Midbrain (tissue), 1 donor: ENCODE results near the gene WWTR1.

Experiments
- DNase-seq: peaks from one replicate; lab custom pipeline; 2025; lab: John Stamatoyannopoulos, UW

WWTR1 gene

DNA sequence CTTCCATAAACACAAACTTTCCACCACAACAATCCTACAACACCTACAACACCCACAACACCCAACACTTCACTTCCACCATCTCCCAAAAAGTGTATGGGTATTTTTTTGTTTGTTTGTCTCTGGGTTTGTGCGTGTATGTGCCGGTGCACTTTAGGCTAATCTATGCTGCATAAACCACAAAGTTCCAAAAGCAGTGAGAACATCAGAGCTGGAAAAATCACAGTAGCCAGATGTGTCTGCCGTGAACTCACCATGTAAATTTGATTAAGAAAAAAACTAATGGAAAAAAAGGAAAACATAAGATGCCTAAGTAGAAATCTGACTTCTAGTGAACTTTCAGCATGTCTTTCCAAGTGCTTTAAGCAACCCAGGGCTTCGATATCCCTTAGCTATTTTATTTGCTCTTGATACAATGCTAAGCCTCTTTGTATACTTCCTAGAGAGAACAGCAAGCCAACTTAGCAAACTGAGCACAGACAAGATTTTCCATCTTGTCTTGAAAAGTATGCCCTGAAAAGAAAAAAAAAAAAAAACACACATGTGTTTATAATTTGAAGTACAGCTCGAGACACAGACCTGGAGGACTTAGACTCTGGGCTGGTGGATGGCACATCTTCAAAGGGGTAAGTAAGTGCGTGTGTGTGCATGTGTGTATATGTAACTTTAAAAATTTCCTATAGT, 91.4 kb downstream of the WWTR1 start:
- no peak for DNase-seq

DNA sequence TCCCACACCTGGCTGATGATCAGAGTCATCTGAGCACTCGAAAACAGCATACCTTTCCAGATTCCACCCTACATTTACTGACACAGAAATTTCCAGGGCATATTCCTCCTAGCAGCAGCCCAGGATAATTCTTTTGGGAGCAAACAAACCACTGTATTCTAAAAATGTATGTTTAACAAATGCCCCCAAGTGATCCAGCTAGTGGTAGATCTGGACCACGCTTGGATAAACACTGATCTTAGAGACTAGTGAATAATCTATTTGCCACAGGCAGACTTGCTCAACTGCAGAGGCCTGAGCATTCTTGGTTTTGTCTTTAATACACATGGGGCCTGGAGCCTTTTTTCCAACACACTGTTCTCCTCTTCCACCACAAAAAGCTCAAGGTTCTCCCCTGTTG, 93.7 kb downstream of the WWTR1 start:
- no peak for DNase-seq

GRCh38 chr3:149563114-149563513, 94.7 kb downstream of the WWTR1 start:
- no peak for DNase-seq

GRCh38 chr3:149560617-149561016, 97.2 kb downstream of the WWTR1 start:
- no peak for DNase-seq

GRCh38 chr3:149560001-149560400, 97.8 kb downstream of the WWTR1 start:
- no peak for DNase-seq

DNA sequence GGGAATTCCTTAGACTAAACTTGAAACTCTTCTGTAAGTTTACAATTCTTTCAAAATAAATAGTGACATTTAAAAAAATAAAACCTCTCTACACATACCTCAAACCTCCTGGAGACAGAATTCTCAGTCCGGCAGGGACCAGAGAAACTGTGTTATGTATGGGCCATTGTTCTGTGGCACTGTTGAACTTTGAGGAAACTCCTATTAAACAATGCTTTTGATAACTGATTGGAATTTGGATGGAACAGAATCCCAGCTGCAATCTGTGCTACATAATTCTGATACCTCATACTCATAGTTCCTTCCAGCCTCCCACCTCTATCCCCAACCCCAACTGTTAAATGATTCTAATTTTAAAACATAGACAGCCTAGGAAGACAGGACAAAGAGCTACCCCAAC, 98.3 kb downstream of the WWTR1 start:
- no peak for DNase-seq

DNA sequence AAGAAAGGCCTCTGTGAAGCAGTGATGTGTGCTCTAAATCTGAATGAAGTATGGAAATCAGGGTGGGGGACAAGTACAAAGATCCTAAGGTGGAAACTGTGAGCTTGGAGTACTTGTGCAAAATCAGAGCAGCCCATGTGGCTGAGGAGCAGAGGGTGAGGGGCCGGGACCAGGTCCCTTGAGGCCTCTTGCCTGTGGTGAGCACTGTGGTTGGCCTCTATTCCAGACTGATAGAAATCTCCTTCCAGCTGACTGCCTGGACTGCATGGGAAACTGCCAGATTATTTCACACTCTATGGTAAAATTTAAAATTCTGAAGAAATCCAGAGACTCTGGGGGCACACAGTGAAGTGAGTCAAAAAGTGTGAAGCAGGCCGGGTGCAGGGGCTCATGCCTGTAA, 101.9 kb downstream of the WWTR1 start:
- no peak for DNase-seq

DNA sequence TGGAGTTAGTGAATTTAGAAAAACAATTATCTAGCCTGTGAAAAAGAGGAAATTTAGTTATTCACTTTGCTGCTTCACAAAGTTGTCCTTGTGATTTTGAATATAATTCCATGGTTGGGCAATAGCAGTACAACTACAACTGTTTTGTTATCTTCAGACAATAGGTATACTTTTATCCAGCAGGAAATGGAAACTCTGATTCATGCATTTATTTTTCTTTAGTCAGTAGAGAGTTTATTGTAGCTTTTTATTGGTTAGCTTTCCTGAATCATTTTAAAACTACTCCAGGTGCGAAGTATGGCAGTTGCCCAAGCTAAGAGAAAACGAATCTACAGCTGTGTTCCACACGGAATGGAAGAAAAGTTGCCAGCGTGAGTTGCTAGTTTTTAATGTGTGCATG, 103.0 kb downstream of the WWTR1 start:
- DNase-seq: no peak

- peak; percentile 45 for DNase-seq
Measured at GRCh38 chr3:149553781-149554451, 103.9 kb downstream of the WWTR1 start.

- DNase-seq: no peak
Measured at GRCh38 chr3:149552700-149553099, 105.1 kb downstream of the WWTR1 start.

DNA sequence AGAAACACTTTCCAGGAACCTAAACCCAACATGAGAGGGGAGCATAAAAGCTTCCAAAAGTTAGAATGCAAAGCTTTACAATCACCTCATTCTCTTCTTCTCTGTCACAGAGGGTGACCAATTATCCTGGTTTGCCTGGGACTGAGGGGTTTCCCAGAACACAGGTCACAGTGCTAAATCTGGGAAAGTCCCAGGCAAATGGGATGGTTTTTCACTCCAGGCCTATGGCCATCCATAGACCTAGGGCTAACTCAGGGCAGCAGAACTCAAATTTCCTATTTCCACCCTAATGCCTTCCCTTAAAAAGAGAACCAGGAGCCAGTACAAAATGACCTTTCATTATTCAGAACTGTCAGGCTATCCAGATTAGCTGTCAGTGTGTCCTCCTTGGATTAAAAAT, 106.3 kb downstream of the WWTR1 start:
- no peak for DNase-seq

- DNase-seq: no peak
Measured at GRCh38 chr3:149548669-149549065, 109.2 kb downstream of the WWTR1 start.

- peak; percentile 16 for DNase-seq
Measured at GRCh38 chr3:149547954-149548668, 109.7 kb downstream of the WWTR1 start.

DNA sequence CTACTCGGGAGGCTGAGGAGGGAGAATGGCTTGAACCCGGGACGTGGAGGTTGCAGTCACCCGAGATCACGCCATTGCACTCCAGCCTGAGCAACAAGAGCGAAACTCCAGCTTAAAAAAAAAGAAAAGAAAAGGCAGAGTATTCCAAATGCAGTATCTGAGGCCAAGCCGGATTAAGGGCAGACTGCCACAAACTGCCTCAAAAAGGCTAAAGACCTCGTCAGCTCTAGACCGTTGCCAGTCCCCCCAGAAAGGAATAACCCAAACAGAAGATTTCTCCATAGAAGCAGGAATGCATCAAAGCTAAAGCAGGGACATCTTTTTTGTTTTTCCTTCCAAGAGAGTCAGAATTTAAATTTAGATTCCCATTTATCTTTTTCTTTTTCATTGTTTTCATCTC, 110.4 kb downstream of the WWTR1 start:
- peak; percentile 33 for DNase-seq

DNA sequence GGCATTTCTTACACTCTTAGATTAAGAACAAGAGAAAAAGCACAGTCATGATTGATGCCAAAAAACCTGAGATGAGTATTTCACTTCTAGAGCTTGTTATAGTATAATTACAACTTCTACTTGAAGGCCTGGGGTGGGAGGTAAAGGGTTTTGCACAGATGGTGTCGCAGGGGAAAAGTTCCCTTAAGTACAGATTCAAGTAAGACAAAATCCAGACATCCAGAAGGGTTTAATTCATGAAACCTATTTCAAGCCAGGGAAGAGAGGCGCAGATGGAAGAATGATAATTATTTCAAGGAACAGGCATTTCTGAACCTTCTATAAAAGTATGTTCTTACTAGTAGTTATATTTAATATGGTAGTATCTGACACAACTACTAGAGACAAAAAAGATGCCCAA, 112.8 kb downstream of the WWTR1 start:
- no peak for DNase-seq

DNA sequence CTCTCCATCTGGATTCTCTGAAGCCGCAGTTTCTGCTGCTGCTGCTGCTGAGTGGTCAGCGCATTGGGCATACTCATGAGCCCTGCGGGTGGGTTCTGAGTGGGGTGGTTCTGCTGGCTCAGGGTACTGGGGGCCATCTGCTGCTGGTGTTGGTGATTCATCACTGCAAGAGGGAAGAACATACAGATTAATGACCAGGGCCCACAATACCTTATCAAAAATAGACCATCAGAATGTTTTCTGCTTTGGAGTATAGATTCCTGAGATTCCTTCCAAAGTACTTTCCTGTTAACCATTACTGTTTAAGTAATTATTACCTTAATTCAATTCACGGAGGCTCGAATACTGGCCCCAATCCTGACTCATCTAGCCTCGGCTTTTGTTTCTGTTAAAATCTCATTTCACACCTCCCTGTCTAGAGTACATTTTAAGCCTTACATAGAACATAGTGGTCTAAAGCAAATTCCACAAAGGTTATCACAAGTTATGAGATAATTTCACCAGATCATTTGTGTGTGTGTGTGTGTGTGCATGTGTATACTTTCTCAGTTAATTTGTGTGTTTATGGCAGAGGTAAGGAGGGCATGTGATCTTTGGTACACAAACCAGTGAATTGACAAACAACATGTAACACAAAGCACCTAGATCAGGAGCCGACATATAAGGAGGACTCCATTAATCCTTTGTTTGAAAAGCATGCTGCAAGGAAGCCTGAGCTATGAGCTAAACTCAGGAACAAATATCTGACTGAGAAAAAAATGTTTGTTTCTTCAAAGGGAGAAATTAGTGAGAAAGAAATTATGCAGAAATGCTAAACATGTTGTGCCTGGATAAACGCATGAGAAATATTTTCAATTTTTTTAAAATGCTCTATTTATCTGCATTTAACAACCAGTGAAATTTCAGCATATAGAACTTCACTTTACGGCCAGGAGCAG, 115.2 kb downstream of the WWTR1 start:
- no peak for DNase-seq

DNA sequence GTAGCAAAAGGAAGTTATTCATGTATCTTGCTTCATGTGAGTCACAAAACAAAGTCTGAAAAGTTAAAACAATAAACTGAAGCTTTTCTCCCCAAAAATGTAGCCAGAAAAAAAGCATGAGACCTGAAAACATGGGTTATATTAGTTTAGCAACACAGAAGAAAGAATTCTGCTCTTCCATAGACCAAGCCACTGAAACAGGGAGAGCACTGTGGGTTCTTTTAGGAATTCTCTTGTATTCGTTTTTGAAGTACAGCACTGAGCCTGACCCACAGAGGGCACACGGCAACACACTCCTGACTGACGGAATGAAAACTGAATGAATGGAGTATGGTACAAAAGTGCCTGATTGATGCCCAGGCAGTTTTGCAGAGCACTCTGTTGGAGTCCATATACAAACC, 116.7 kb downstream of the WWTR1 start:
- DNase-seq: no peak

DNA sequence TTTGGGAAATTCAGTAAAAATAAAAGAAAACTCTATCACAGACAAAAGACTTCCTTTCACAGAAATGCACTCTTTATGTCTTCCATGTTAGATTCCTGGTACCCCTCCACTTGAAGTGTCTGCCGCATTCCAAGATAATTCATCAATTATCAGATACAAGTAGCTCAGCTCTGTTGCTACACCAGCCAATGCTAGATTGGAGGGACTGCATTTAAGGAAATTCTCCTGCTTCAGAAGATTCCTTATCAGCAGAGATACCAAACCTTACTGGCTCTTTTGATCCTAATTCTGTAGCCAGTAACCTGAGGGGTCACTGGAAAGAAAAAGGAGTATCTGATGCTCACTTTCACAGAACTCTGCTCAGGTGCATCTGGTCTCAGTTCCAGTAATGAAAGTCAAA, 119.5 kb downstream of the WWTR1 start:
- DNase-seq: no peak

DNA sequence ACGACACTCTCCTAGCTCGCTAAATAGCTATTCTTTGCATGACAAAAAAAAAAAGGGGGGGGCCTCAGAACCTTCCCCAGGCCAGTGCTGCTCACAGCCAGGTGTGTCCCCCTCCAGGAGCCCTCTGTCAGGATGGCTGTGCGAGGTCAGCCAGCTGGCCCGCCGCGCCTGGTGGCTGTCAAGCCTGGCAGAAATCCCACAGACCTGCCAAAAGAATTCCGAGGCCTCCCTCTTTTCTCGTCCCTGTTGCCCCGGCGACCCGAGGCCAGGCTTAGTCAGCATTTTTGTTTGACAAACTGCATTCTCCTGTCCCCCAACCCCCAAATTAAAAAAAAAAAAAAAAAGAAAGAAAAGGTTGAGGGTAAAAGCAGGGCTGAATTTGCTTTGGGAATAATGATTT, 121.4 kb downstream of the WWTR1 start:
- peak; percentile 59 for DNase-seq

DNA sequence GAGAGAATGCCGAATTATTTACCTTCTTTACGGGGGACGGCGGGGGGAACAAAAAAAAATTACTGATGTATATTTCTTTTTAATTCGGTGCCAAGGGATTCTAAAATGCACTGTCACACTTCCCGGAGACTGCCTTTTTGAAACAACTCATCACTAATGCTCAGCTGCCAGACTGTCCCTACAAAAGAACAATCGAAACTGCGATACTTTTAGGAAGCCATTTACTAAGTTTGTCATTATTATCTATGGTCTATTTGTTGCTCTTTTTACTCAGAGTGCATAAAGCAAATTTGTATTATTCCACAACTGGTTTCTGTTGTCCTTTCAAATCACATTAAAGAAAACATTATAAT, 122.5 kb downstream of the WWTR1 start:
- DNase-seq: peak; percentile 30

- peak; percentile 62 for DNase-seq
Measured at GRCh38 chr3:149534671-149535332, 123.0 kb downstream of the WWTR1 start.

- DNase-seq: no peak
Measured at GRCh38 chr3:149534082-149534481, 123.7 kb downstream of the WWTR1 start.
